Activated gamma-delta T cell (primary cell): ENCODE measurements around the gene S100A7A.
"Not testable (repeated sequence)": the region's sequence is repeated elsewhere in the genome, so short reads cannot be mapped to it uniquely, and the experiment has no call there.

Experiments
- DNase-seq: peaks from one replicate; lab custom pipeline; 2025; lab: John Stamatoyannopoulos, UW

The S100A7A gene

DNA sequence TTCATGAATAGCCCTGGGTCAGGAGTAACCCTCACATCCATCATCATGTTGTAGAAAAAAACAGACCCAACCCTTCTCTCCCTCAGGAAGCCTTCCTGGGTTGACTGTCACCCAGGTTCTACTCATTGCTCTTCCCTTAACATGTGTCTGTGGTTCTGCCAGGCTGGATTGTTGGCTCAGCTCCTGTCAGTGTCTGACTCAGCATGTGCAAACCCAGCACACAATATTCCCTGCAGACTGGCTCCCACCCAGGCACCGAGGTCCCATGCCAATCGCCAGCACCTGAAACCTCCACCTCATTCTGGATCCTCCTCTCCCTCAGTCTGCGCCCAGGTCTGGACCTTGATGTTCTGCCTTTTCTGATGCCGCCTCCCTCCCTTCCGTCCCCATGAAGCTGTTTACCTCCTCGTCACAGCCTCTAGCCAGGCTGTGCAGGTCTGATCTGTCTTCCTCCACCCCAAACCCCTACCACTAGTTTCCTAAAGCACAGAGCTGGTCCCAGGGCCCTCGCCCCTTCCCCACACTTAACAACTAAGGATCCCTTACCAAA is 21.1 kb upstream of the S100A7A start:
- no peak for DNase-seq

DNA sequence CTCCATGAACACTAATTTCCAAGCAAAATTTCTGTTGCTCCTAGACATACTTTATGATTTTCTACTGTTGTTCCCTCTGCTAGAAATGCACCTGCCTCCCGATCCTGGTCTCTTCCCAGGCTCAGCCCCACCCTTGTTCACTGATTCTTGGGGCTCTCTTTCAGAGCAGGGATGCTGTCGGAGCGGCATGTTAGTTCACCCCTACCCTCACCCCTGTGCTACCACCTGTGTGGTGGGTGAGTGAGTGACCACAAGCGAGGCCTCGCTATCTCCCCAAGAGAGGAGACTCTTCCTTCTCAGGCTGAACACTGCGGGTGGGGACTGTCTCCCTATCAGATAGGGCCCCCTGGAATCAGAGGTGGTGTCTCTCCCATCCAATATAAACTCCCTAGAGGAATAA is 20.5 kb upstream of the S100A7A start:
- no peak for DNase-seq

DNA sequence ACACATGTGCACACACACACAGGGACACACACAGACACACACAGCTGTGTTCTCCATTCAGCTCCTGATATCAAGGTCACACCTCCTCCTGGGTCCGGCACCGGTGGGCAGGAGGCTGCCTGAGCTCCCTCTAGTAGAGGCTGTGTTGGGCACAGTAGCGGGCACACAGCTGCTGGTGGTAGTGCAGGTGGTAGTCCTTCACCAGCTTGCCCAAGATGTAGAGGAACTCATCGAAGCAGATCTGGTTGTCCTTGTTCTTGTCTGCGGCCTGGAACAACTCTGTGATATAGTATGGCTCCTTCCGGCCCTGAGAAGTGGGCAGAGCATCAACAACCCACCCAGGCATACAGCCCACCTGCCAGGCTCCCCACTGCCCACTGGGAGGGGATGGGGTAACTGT is 19.9 kb upstream of the S100A7A start:
- DNase-seq = no peak

DNA sequence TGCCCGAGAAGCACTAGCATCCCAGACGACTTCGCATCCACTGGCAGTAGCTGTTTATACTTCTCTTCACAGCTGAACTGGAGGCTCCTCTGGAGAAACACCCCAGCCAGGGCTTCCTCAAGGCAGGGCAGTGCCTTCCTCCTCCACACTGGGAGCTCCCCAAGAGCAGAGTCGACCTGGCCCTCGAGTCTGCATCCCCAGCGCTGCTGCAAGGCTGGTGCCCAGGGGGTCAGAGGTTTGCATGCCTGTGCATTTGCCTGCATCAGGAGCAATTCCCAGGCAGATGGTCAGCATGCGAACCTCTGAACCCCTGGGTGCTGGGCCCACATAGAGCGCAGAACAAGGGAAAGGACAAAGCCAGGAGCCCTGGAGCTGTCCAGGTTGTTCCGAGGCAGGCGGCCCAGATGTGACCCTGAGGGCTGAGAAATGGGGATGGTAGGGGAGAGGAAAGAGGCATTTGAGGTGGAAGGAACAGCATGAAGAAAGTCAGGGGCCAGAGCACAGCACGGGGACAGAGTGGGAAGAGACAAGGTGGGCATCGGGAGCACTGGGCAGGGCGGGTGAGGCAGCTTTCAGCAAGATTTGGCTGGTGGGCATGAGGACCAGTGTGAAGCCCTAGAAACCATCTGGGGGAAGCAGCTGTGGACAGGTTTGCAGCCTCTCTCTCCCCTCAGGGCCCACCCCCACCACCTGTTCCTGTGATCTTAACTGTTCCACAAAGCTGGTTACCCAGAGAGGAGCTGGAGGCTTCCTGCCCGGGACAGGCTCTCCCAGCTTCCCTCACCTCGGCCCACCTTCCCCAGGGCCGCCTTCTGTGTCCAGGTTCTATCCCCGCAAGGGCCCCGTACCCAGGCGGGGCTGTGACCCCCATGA is 19.0 kb upstream of the S100A7A start:
- DNase-seq = no peak

DNA sequence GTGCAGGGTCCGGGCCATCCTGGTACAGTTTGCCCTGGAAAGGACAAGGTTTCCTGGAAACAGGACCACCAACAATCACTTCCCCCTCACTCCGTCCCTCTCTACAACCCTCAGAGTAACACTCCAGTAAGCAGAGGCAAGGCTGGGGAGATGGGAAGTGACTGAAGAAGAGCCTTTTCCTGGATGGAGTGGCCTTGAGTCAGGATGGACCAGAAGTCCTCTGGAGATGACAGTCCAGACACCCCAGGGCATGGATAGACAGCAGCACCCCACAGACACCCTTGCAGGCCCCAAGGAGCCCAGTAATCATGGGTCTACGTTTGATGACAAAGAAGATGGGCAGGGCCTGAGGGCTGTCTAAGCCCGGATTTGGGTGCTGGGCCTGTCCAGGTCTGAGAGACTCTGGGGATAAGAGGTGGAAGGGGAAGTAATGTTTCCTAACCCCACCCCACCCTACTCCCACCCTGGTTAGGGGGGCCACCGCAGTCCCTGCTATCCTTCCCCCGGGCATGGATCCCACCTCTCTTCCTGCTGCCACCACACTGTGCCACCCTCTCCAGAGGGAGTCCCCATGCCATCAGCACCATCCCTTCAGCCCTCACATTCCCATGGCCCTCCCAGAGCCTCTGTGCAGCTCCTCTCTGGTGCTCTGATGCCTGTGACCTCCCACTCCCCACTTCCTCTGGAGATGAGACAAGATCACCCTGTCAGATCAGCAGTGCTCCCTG is 18.2 kb upstream of the S100A7A start:
- DNase-seq = no peak

DNA sequence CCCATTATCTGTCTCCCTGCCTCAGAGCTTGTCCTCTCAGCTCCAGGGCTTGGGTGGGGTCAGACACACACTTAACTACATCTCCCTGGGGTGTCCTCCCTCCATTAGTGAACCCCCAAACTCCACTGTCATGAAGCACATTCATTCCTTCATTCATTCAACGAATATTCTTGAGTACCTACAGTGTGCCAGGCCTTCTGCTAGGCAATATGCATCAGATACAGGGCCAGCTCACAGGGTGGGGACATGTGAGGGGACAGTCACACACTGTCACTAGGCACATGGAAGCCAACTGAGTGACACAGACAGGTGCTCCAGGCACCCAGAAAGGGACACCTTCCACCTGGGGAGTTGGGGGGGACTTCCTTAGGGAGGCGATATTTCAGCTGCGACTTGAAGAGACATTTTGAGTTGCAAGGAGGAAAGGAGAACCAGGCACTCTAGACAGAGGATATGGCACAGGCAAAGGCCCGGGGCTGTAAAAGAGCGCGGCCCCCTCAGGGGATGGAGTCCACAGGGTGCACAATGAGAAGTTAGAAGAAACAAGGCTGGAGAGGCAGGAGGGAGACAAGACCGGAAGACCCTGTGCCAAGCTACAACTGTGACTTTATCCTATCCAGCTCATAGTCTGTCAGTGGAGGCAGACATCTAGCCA is 16.8 kb upstream of the S100A7A start:
- DNase-seq = no peak

DNA sequence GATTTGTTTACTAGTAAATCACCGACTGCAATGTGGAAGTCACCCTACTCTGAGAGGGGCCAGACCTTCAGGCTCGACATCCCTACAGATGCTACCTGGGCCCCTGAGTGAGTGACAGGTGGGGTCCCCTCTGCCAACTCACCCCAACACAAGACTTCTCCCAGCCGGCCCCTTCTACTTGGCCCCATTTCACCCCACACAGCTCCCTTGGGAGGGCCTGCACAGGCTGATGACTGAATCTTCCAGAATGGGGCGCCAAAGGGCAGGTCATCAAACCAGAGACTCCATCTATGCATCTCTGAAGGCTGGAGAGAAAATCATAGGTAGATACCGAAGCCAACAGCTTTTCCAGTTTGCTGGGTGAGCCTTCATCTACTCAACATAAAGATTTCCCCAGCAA is 16.1 kb upstream of the S100A7A start:
- no peak for DNase-seq

DNA sequence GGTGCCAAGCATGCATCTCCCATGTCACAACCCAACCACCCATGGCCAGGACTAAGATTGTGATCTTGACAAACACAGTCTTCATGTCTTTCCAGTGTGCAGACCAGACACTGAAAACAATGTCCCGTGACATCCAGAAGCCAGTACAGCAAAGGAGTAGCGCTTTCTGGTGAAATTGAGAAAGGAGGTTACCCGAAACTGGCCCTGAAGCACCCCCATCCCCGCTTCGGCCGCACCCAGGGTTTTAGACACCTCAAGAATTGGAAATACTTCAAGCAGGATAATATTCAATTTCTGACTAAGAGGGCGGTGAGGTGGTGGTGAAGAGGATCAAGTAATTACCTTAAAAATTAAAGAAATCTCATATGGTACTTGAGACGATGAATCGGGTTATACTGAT is 14.9 kb upstream of the S100A7A start:
- no peak for DNase-seq

DNA sequence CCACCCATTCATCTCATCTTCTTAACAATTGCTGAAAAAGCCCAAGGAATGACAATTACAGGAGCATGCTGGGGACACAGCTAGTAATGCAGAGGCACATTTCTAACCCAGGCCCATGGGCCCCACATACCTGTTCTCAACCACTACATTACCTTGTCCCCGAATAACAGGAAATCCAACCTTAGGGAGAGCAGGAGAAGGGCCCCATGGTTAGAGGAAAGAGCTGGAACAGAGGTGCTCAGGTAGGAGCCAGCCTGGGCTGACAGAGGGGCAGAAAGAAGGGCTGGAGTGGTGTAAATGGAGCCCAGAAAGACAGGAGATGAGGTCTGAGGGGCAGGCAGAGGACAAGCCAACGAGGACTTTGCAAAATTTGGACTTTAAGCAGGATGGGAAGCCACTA is 14.1 kb upstream of the S100A7A start:
- no peak for DNase-seq

DNA sequence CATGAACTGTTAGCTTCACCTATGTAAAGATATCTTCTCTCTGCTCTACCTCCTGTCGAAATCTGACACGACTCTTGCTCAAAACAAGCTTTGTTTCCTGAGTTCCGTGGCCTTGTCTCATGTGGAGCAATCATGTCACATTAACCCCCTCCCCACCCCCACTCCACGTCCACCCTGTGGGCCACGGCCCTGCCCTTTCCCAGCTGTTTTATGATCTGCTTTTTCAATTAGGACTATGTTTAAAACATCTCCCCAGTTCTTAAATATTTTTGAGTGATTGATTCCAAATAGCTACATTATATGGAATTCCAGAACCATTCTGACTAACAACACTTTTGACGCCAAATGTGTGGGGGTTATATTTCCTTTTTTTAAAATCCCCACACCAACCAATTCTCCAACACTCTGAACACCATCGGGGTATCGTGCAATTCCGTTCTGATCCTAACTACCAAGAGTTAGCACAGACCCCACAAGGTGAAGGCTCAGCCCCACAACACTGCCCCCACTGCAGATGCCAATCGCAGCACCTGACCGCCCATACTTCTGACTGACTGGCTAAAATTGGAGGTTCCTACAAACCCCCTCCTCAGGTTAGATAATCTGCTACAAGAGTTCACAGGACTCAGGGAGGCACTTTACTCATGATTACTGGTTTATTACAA is 12.8 kb upstream of the S100A7A start:
- no peak for DNase-seq

DNA sequence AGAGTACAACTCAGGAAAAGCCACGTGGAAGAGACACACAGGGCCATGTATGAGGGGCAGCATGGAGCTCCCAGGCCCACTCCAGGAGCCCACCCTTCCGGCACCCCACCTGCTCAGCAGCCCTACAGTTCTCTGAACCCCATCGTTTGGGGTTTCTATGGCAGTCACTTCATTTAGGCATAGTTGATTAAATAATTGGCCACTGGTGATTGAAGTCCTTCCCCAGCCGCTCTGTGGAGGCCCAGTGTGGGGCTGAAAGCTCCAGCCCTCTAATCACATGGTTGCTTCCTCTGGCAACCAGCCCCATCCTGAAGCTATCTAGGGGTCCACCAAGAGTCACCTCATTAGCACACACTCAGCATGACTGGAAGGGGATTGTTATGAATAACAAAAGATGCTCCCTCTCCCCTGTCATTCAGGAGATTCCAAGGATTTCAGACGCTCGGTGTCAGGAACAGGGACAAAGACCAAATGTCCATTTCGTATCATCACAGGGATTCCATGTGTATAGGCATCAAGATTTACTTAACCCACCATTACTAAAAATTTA is 12.2 kb upstream of the S100A7A start:
- DNase-seq = no peak

DNA sequence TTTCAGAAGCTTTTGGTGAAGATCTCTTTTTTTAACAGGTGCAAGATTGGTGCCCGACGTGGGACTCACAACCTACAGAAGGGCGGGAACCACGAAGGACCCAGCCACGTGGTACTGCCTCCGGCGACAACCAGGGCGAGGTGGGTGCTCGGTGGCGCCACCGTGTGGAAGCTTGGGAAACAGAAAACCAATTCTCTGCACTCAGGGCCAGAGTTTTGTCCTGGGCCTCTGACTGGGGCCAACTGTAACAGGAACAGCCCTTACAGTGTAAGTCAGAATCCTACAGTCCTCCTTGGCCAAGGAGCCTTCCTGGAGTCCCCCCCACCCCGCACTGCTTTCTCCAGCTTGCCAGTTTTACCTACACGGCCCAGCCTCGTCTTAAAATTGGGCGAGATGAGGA is 11.6 kb upstream of the S100A7A start:
- DNase-seq = no peak

DNA sequence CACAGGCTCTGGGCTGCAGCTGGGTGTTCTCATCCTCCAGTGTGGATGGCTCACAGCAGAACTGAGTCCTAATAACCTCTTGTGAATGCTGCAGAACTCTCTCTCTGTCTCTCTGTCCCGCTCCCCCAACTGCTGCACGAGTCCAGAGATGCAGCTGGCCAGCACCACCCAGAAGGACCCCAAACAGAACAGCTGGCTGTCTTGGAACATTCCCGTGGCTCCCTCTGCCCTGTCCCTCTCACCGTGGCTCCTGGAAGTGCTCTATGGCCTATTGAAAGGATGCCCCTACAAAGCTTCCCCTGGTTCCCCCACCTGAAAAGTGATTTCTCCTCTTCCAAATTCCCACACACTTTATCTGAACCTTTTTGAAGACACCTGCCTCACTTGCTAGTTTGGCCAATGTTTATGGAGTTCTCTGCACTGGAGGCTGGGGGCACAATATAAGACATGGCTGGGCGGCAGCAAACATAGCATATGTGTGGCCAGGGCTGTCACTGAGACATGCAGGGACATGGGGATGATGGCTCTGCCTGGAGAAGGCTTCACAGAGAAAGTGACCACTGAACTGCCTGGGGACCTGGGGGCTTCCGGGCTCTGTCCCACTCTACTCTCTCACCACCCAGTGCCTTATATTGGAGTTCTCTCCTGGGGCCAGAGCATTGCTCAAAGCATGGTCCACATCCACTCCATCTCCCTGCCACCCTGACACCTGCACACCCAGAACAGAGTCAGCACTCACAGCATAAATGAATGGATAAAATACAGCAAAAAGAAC is 10.3 kb upstream of the S100A7A start:
- not testable (repeated sequence) for DNase-seq

DNA sequence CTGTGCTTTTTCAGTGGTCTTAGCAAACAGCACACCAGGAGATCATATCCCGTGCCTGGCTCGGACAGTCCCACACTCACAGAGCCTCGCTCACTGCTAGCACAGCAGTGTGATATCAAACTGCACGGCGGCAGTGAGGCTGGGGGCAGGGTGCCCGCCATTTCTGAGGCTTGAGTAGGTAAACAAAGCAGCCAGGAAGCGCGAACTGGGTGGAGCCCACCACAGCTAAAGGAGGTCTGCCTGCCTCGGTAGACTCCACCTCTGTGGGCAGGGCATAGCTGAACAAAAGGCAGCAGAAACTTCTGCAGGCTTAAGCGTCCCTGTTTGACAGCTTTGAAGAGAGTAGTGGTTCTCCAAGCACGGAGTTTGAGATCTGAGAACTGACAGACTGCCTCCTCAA is 9.0 kb upstream of the S100A7A start:
- DNase-seq = not testable (repeated sequence)

DNA sequence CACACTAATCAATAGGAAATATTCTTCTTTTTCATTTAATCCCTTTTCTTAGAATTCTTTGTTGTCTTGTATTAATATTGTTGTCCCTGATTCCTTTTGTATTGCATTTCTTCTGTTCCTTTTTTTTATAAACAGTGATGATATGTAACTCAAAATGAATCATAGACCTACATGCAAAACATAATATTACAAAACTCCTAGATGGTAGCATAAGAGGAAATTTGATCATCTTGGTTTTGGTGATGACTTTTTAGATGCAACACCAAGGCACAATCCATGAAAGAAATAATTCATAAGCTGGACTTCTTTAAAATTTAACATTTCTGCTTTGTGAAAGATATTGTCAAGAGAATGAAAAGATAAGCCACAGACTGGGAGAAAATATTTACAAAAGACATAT is 2.4 kb upstream of the S100A7A start:
- DNase-seq = not testable (repeated sequence)

DNA sequence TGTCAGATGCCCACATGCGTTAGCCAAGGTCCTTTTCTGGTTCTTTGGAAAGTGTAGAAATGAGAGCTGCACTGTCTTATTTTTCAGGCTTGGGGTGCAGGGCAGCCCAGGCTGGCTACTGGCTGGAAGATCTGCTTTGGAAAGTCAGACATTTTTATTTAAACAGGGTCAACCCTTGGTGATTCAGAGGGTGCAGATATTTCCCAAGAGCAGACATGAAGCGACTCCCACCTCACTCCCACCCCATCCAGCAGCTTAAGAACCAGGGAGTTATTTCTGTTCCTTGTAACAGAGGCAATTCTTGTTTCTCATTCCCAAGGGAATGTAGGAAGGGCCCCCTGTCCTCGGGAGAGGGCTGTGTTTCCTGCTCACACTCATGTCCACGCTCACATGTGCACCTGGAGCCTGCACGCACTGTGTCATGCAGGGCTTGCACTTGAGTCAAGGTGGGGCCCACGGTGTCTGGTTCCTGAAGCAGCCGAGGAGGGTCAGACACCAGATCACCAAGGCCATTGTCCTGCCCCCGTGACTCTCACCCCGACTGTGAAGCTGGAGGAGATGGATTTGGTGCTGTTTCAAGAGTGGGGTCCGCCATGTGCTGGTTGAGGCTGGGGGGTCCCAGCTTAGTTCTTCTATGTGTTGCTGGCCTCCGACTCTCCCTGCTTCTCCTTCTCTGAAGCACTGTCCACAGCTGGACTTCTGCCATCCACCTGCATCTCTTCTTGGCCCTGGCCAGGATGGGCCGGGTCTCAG is 992 bp downstream of the S100A7A start:
- DNase-seq = no peak

DNA sequence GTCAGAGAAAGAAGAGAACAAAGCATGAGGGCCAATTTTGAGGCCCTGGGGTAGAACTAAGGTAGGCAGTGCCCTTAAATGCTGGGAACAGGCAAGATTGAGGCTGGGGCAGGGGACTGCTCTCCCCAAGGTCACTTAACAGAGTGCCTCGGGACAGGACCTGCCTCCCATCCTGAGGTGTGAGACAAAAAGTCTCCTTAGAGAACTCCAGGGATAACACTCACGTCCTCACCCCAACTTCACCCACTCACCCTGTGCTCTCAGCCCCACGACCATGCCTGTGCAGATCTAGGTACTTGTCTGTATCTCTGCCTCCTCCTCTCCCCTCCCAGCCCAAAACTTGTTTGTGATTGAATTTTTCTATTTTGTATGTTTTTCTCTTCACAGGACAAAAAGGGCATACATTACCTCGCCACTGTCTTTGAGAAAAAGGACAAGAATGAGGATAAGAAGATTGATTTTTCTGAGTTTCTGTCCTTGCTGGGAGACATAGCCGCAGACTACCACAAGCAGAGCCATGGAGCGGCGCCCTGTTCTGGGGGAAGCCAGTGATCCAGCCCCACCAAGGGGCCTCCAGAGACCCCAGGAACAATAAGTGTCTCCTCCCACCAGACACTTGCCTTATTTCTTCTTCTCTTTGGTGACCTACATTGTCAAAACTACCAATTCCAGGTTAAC is 2.6 kb downstream of the S100A7A start:
- DNase-seq = not testable (repeated sequence)

DNA sequence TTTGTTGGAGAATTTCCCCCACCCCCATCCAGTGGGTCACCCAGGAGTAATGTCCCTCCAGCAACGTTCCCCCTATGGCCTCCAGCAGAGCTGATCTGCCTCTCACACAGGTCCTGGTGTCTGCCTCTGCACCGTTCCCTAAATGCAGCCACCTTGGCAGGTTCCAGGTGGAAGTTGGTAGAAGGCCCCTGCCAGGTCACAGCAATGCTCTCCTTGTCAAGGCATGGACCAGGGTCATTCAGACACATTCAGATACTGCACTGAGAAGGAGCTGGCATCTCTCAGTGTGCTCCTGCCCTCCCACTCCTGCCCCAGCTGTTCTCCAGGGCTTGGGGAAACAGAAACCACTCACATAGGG is 3.1 kb downstream of the S100A7A start:
- not testable (repeated sequence) for DNase-seq

DNA sequence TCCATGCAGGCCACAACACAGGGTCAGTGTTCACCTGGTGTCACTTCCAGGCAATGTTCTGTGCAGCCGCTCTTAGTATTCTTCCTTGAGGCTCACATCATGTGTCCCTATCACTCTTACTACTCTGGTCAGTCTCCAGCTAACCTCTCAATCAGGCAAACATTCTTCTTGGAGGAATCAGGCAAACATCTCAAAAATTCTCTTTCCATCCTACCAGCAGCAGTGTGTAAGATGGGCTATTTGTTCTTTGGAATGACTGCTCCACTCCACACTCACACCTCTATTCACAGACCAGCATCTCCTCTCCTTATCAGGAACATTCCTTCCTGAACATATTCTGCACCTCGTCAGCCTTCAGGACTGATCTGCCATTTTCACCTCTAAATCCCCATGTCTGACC is 4.0 kb downstream of the S100A7A start:
- DNase-seq = no peak
